ENCODE results near the gene HMCN2. TPM values are rescaled to one million over a fixed set of nuclear protein-coding genes. Genes with fewer than 3 reads are reported as not detected.

HMCN2 gene
- total and polyA plus RNA-seq, 8 donors = 1.1 to 21.1 (median 5.0) TPM

DNA sequence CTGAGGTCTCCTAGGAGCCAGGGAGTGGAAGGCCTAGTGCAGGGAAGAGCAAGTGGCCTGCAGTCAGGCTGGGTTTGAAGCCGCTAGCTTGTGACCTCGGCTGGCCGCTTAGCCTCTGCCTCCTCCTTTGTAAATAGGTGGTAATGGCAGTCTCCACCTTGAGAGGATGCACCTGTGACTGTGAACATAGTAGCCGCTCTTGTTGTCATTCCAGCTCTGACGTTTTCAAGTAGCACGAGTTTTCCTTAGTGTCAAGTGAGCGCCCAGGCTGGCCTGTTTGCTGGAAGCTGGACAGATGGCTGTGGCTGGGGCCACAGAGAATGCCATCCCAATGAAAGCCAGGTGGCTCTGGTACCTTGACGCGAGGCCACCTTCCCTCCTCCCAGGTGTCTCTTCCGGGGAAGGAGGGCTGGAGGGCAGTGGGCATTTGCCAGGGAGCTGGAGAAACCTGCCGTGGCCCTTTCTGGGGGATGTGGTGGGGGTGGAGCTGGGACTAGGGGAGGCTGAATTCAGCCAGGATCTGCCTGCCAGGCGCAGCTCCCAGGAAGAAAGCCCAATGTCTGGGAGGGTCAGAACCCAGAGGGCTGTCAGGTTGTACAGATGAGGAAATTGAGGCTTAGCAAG is 181.7 kb downstream of the HMCN2 start:
- 78 to 88% (median 80%) methylated on average over 12 of the region's 12 CpGs for WGBS, 5 donors
- intact Hi-C loops (cut with DNase I; ENCODE audit: low total_unique reads) = no loop called here
- Histone ChIP-seq H3K9me3 (no peaks in the 10 kb centered on the region), H3K4me3 (no peak overlapping the region), H3K27ac (peak overlapping the region in 4 of 5 donors; percentile 83 to 92 (median 87)), H3K36me3 (no peaks in the 10 kb centered on the region), H3K4me1 (peaks cover 49 to 83% (median 69%) of the 10 kb centered on the region in 4 donors), H3K27me3 (peaks cover 0 to 27% (median 0%) of the 10 kb centered on the region in 3 donors)
- TF ChIP-seq POLR2AphosphoS5 (IDR thresholded peaks at IDR 0.05) (no peak), POLR2A (IDR thresholded peaks at IDR 0.05) (no peak), EP300 (IDR thresholded peaks at IDR 0.05) (no peak)
- TF ChIP-seq, protein P1, sequence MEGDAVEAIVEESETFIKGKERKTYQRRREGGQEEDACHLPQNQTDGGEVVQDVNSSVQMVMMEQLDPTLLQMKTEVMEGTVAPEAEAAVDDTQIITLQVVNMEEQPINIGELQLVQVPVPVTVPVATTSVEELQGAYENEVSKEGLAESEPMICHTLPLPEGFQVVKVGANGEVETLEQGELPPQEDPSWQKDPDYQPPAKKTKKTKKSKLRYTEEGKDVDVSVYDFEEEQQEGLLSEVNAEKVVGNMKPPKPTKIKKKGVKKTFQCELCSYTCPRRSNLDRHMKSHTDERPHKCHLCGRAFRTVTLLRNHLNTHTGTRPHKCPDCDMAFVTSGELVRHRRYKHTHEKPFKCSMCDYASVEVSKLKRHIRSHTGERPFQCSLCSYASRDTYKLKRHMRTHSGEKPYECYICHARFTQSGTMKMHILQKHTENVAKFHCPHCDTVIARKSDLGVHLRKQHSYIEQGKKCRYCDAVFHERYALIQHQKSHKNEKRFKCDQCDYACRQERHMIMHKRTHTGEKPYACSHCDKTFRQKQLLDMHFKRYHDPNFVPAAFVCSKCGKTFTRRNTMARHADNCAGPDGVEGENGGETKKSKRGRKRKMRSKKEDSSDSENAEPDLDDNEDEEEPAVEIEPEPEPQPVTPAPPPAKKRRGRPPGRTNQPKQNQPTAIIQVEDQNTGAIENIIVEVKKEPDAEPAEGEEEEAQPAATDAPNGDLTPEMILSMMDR (IDR thresholded peaks at IDR 0.05) = no peak
- no peak for DNase-seq

DNA sequence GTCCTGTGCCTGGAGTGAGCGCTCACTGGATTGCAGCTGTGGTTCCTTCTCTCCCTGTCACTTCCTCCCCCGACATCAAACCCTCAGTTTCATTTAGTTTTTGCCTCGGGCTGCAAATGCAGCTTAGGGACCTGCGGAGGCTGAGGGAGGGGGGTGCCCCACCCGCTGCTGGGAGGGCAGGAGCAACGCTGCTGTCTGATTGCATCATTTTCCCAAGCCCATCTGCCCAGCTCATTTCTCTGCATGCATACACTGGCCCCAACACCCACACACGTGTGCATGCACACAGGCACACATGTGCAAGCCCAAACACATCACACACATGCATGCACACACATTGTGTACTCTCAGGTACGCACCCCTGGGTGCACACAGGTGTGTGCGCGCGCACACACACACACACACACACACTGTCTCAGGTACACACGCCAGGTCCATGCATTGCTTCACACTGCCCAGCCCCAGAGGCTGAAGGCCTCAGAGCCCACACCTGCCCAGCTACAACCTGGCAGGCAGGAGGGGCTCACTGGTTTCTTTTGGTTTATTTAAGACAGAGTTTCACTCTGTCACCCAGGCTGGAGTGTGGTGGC is 182.6 kb downstream of the HMCN2 start:
- H3K27ac ChIP-seq = no peak overlapping the region
- H3K27me3 ChIP-seq = peaks cover 0 to 27% (median 0%) of the 10 kb centered on the region in 3 donors
- intact Hi-C loops (cut with DNase I; ENCODE audit: low total_unique reads) = no loop called here
- TF ChIP-seq, protein P1 (IDR thresholded peaks at IDR 0.05) = no peak
- TF ChIP-seq POLR2A (IDR thresholded peaks at IDR 0.05) = no peak
- no peak for TF ChIP-seq EP300 (IDR thresholded peaks at IDR 0.05)
- TF ChIP-seq POLR2AphosphoS5 (IDR thresholded peaks at IDR 0.05) = no peak
- 71 to 82% (median 74%) methylated on average over 9 to 12 of the region's 12 CpGs for WGBS, 5 donors
- no peaks in the 10 kb centered on the region for H3K36me3 ChIP-seq
- H3K4me3 ChIP-seq = no peak overlapping the region
- DNase-seq = no peak
- peaks cover 51 to 91% (median 72%) of the 10 kb centered on the region in 4 donors for H3K4me1 ChIP-seq
- H3K9me3 ChIP-seq = no peaks in the 10 kb centered on the region

DNA sequence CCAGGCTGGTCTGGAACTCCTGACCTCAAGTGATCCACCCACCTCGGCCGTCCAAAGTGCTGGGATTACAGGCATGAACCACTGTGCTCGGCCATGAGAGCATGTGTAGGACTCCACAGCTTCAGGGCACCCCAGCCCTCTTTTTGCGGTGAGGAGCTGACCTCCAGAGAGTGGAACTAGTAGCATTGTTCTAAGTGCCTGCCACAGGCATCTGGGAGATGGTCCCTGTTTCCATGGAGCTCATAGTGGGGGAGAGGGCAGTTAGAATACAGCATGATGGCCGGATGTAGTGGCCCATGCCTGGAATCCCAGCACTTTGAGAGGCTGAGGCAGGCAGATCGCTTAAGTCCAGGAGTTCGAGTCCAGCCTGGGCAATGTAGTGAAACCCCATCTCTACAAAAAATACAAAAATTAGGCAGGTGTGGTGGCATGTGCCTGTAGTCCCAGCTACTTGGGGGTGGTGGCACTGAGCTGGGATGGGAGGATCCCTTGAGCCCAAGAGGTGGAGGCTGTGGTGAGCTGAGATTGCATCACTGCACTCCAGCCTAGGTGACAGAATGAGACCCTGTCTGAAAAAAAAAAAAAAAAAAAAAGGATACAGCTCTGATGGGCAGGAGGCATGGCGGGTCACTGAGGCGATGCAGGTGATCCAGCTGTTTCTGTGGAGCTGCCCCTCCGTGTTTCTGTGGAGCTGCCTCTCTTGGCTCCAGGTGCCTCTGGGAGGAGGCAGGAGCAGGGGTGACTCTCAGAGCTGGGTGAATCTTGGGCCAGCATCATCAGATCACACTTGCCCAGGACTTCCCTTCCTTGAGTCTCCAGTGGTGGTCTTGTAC is 183.4 kb downstream of the HMCN2 start:
- no peak for DNase-seq
- TF ChIP-seq POLR2AphosphoS5 (IDR thresholded peaks at IDR 0.05) (no peak), POLR2A (IDR thresholded peaks at IDR 0.05) (no peak), EP300 (IDR thresholded peaks at IDR 0.05) (no peak)
- TF ChIP-seq, protein P1 (IDR thresholded peaks at IDR 0.05) = no peak
- H3K27ac ChIP-seq = peak overlapping the region in 1 of 5 donors; percentile 80
- H3K4me3 ChIP-seq = no peak overlapping the region
- WGBS, 5 donors = 90 to 95% (median 94%) methylated on average over 10 of the region's 10 CpGs
- peaks cover 58 to 98% (median 79%) of the 10 kb centered on the region in 4 donors for H3K4me1 ChIP-seq
- H3K27me3 ChIP-seq = peaks cover 0 to 24% (median 0%) of the 10 kb centered on the region in 3 donors
- H3K36me3 ChIP-seq = no peaks in the 10 kb centered on the region
- H3K9me3 ChIP-seq = no peaks in the 10 kb centered on the region
- intact Hi-C loops (cut with DNase I; ENCODE audit: low total_unique reads) = no loop called here

DNA sequence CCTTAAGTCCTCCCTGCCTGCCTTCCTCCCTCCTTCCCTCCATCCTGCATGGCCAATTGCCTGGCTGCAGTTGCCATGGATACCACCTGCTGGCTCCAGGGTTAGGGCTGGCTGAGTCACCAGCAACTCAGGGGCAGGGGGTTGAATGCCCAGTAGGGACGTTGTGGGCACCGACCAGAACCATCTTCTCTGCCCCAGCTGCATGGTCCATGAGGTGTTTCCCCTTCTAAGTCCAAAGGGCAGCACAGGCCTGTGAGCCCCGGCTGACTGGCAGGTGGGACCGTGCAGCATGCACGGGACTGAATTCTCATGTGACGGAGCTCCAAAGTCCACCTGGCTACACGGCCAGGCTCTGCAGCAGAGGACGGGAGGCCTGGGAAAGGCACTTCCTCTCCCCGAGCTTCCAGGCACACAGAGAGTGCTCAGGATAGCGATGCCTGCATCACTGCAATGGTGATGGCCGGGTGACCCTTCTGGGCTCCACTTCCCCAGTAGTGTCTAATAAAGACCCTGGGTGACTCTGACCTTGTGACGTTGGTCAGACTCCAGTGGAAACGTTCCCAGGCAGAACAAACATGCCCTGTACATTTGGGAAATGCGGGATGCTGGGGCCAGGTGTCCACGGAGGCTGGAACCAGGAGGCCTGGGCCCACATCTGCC is 184.9 kb downstream of the HMCN2 start:
- DNase-seq = peak; percentile 79 to 90
- Histone ChIP-seq H3K27ac (peak overlapping the region; percentile 5 to 80 (median 63)), H3K4me3 (no peak overlapping the region), H3K9me3 (no peaks in the 10 kb centered on the region), H3K4me1 (peaks cover 53 to 88% (median 67%) of the 10 kb centered on the region in 4 donors), H3K36me3 (no peaks in the 10 kb centered on the region), H3K27me3 (peaks cover 0 to 9% (median 0%) of the 10 kb centered on the region in 3 donors)
- TF ChIP-seq POLR2AphosphoS5 (IDR thresholded peaks at IDR 0.05) (peak in 2 of 3 donors; percentile 31 to 57), POLR2A (IDR thresholded peaks at IDR 0.05) (no peak)
- TF ChIP-seq, protein P1 (IDR thresholded peaks at IDR 0.05) = no peak
- intact Hi-C loops (cut with DNase I; ENCODE audit: low total_unique reads) = no loop called here
- 30 to 62% (median 34%) methylated on average over 12 to 15 of the region's 15 CpGs for WGBS, 5 donors

All from stomach (tissue), 9 donors.